AML-193 (cell line): ENCODE measurements around the gene ZNF518B.

Experiments used
- DNase-seq, 2 experiments: peaks; one replicate each; lab custom pipeline; 2025; lab: John Stamatoyannopoulos, UW

The ZNF518B gene, protein sequence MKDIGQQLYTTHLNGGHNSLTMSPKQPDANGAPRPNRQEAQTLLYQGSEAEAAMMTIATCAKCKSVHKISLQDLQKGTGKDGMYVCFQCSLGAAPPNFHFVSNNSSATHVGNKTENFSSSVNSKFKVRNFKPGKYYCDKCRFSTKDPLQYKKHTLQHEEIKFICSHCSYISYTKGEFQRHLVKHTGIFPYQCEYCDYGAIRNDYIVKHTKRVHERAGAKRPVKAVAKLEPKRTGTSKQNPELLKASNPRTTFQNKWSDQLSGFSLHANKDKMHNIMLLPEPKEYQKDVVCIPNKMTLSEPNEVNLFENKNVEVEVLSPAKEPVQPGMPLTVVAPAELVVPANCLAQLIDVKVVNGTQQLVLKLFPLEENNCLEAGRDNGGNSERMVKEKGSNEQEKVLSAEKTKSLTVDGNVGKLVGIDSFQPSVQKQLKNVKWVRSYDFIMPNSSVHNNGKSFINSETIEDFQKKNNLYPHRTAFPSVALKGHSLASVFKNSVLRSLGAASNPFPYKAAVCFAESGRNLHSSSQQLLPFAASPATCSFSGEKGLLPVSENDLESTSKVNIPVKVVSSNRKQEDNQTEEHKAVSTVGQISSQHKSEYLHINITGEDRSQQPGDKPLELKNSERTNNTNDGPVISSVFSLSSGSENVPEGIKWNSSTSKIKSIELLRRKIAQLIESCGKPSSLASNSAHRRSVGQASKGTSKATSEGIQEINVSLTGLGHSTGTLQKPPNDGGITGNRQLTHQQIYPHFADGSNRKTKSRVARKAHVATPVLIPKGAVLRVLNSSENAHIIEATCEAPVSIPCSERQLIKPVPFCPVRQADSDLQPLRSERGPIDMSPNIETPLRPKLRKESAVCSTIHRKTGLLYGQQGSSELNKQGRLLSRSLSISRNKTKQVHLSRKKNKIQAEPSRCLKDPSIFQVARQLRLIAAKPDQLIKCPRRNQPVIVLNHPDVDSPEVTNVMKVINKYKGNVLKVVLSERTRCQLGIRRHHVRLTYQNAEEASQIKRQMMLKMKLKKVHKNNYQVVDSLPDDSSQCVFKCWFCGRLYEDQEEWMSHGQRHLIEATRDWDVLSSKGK

DNA sequence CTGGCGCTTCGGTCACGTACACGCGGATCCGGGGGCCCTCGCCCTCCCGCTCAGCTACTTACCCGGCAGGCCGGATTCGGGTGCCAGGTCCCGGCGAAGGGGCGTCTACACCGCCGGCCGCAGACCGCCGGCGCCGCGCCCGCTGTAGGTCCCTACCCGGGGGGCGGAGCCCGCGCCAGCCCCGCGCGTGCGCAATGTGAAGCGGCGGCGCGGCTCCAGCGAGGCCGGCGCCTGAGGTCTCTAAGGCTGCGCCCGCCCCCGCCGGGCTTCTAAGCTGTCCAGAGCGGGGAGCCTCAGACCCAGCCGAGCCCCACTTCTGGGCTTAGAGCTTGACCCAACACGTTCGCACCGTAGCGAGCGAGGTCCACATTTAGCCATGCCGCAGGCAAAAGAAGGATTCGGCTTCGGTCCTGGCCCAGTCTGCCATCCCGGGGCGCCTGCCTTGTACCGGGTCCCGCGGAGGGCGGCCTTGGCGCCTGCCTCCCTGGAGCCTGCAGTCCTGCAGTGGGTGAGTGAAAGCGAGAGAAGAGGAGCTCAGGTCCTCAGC lies at the start of gene ZNF518B:
Gene ZNF518B (minus strand): TSS at position 172 of the 547 bp plus-strand sequence. CDS start 11,098 bp downstream, outside the sequence.
- no peak for DNase-seq

DNA sequence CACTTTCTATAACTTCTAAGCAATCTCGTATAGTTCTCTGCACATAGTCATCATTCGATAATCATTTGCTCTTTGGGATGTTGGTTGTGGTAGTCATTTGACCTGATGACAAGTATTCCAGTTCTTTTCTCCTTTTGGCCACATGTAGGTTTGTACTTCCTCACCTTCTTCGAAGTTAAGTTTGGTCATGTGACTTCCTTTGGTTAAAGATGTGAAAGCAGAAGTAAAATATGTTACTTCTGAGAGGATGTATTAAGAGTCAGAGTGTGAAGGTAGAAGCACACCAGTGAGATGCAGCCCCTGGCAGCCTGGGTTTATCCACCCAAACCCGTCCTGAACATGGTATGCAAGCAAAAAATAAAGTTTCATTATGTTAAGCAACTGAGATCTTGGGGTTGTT lies 48.9 kb upstream of the ZNF518B start:
- DNase-seq: peak; percentile 7 to 23

DNA sequence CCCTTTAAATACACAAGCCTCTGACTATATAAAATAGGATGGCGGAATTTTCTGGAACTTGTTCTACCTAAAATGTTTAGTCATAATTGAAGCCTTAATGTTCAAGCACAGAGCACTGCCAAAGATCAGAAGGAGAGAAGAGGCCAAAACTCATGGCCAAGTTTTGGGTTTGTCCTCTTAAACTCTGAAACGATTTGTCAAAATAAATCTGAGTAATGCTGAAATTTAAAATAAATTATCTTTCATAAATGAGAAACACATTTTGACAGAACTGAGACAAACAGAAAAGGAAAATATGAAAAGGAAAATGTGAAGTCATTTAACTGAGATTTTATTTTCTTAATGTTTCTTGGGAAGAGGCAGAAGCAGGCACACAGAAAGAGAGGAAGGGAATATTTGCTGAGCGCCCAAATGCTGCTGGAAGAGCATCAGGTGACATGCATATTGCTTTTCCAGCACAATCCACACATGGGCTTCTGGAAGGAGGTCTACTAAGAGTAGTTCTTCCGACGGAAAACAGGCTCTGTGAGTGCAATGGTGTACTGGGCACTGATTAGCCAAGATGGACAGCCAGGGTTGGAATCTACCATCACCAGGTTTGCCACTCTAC lies 47.4 kb upstream of the ZNF518B start:
- no peak for DNase-seq

DNA sequence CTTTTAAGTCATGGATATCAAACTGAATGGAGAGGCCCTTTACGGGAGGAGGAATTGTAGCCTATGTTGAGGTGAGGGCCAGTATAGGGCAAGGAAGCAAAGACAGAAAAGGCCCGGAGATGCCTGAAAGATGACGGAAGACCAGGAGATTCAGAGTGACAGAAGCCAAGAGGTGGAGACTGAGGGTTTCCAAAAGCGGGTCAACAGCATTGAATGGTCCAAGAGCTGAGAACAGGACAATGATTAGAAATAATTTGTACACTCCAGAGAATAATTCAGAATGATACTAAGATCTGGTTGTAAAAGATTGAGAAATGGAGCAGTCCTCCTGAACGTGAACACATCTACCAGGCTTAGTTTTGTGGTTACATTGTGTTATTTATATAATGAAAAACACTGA lies 45.5 kb upstream of the ZNF518B start:
- DNase-seq: no peak

DNA sequence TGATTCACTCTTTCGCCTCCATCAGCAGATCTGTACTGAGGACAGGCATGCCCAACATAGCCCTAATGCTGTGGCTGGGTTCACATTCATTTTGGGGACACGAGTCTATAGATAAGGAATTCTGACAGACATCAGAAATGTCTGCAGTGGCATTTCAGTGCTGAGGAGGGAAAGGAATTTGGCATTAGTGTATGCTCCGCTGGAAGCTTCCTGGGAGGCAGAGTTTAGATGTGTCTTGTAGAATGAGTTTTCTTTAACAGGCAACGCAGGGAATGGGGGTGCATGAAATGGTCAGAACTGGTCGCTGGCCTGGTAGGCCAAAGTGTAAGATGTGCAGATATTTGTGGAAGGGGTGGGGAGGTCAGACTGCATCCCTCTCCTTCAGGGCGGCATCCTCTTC lies 43.5 kb upstream of the ZNF518B start:
- DNase-seq: no peak

DNA sequence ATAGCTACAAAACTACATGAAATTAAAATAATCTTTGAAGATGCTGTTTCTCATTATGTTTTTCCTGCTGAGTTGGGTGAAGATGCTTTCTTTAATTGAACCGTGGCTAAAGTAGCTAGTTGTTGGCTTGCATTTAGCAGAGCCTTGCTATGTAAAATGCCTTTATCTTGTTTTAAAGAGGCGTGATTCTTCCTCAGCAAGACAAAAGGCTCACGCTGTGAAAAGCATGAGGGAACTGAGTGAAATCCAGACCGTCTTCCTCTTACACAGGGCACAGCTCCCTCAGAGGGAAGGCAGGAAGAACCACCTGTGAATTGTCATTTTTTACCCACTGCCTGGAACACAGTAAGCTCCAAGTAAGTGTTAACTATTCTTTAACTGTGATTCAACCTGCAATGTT lies 39.0 kb upstream of the ZNF518B start:
- DNase-seq: no peak

DNA sequence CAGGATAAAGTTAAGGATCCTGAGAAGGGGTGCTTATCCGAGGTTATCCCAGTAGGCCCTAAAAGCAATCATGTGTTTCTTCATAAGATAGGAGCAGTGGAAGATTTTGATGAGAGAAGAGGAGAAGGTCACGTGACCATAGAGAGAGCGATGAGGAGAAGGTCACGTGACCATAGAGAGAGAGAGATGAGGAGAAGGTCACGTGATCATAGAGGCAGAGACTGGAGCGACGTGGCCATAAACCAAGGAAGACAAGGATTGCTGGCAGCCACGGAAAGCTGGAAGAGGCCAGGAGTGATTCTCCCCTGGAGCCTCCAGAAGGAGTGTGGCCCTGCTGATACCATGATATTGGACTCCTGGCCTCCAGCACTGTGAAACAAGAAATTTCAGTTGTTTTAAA lies 38.4 kb upstream of the ZNF518B start:
- no peak for DNase-seq

DNA sequence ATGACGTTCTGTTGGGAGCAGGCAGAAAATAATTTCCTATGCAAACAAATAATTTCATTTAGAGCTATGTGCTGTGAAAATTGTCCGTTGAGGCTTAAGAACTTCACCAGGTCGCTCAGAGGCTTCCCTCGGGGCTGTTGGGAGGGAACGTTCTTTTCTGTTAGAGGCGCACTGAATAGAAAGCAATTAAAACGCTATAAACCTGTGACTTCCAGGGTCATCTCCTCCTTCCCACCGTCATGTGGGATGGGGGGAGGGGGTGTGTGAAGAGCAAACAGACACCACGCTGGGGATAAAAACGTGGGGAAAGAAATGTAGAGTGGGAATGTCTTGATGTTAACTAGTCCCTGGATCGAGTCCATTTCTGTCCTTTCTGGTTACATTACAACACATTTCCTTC lies 35.2 kb upstream of the ZNF518B start:
- DNase-seq: no peak

DNA sequence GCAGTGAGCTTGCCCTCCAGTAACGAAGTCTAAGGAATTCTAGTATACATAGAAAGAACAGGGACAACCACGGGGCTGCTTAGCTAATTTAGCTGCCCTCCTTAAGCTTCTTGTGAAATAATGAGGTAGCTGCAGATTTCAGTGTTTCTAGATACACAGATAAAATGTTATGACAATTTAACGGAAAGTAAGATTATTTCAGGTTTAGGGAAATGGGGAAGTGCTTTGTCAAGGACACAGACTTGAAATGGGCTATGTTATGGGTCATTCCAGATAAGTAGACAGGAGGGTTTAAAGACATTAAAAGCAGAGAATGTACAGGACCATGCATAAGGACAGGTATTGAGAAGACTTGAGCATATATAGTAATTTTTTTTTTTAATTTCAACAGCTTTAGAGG lies 34.2 kb upstream of the ZNF518B start:
- no peak for DNase-seq

DNA sequence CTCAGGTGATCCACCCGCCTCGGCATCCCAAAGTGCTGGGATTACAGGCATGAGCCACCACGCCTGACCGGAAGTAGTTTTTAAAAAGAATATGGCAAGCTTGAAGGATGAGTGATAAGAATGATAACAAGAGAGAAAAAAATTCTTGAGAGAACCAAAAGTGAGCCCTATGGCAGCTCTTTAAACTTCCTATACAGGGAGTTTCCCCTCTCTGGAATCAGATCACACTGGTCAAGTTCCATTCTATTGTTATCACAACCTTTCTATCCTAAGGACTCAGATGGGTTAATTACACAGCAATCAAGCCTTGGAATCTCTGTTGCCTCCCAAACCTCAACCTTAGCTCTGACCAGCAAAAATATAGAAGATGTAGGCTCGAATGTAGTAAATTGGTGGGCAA lies 33.8 kb upstream of the ZNF518B start:
- DNase-seq: no peak

DNA sequence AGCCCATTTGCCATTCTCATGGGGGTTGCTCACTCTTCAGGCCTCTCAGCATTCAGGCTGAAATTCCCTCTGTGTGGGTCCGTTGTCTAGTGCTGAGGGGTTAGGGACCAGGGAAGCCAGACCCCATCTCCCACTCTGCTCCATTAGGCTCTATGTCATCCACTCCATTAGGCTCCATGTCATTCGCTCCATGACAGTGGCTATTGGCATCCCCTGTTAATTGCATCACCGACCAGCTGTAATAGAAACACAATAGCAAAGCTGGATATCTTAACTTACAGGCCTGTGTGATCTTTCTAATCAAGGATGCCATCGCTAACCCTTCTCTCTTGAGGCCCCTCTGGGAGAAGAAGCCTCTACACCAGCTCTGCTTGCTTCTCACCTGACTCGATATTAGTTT lies 25.7 kb upstream of the ZNF518B start:
- DNase-seq: no peak

DNA sequence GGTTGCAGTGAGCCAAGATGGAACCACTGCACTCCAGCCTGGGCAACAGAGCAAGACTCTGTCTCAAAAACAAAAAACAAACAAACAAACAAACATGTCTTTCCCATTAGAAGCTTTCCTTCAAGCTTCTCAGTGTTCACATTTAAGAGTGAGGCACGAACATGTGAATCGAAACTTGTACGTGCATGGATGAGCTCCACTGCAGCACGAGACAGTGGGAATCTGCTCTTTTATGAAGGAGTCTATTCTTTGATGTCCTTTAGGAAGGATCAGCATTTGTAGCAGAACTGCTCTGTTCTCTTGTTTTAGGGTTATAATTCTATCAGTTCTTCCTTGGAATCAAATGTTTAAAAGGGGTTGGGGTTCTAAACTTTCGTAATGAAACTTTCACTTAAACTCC lies 23.4 kb upstream of the ZNF518B start:
- no peak for DNase-seq

DNA sequence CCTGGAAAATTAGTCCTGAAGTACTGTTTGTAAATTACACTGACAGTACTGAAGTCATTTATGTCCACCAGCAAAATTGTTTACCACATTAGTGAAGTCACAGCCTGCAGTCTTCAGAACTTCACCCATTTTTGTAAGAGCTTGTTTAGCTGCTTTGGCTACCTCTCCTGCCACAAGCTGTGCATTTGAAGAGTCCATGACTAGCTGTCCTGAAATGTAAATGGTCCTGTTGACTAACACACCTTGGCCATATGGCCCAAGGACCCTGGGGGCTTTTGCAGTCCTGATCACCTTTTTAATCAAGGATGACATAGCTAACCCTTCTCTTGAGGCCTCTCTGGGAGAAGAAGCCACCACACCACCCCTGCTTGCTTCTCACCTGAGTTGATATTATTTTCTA lies 21.4 kb upstream of the ZNF518B start:
- no peak for DNase-seq

DNA sequence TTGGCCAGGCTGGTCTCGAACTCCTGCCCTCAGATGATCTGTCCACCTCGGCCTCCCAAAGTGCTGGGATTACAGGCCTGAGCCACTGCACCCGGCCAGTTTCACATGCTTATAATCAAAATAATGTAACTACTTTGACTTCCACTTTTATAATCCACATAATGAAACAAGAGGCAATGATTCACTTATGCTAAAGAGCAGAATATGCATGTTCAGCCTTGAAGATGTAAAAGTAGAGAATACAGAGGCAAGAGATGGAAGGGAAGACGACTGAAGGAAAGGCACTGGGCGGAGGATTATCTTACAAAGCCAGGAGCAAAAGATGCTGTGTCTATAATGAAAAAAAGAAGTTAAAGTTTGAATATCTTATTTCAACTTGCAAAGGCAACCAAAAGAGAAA lies 13.3 kb upstream of the ZNF518B start:
- DNase-seq: no peak

DNA sequence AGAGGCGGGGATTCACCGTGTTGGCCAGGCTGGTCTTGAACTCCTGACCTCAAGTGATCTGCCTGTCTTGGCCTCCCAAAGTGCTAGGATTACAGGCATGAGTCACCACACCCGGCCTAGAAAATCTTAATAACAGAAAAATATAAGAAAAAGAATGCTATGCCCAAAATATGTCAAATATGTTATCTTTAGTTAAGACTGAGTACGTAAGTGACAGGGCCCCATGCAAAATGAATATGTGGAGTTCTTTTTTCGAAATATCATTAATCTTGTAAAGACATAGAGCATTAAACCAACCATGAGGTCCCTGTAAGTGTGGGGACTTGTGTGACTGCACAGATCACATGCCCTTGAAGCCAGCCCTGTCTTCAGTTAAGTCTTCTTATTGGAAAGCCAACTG lies 8.9 kb upstream of the ZNF518B start:
- no peak for DNase-seq

DNA sequence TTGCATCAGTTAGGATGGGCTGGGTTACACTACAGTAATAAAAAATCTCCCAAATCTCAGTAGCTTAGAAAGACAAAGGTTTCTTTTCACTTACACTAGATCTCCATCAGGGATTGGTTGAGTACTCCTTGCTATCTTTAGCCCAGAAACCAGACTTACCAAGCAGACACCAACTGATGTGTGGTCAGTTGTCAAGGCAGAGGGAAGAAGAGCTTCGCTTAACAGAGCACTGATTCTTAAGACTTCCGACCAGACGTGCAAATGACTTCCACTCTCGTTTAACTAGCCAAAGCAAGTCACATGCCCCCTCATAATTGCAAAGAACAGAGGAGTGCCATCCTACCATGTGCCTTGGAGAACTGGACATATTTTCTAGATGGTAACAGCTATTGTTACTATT lies 5.7 kb upstream of the ZNF518B start:
- no peak for DNase-seq

DNA sequence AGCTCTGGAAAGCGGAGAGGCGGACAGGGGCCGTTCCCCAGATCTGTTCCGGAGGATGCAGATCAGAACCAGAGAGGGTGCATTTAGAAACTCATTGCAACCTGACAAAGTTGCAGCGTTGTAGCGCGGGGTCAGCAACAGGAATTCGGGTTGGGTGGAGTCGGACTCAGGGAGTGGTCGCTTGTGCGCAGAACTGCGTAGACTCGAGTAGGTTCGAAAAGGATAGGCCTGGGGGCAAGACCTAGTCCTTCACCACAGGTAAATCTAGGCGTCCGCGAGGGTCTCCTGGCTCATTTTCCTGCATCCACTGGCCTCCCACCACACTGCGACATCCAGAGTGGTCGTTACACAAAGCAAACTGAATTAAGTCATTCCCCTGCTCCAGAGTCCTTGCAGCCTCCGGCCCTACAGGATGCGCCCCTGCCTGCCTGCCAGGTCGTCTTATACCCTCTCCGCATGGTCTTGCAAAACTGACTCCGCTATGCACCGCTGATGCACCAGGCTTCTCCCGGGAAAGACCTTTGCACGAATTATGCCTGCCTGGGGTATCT lies 4.7 kb upstream of the ZNF518B start:
- DNase-seq: no peak

DNA sequence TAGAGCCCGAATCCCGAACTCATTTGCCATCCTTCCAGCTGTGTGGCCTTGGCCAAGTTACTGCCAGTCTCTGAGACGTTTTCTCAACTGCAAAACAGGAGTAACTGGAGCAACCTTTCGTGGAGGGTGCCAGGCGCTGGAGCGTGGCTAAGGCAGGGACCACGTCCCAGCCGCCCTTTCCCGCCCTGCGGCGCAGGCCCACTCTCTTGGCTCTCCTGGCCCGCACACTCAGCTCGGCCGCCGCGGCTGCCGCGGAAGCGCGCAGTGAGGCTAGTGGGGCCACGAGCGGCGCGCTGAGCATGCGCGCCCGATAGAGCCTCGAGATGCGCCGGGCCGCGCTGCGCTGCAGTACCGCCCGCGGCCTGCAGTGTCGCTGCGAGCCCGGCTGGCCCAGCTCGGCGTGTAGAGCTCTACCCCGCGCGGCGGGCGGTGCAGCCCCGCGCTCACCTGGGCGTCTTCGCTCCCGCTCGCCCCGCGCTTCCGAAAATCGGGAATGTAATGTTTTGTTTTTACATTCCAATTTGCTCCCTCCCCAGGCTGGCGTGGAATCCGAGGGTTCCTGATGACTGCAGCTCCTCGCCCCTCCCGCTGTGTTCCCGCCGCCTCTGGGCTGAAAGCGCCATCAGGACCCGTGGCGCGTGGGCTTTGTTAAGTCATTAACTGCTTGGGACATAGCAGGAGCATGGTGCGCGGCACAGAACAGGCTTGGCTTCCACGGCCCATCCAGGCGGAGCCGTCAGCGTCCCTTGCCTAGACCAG lies 4.0 kb upstream of the ZNF518B start:
- no peak for DNase-seq

DNA sequence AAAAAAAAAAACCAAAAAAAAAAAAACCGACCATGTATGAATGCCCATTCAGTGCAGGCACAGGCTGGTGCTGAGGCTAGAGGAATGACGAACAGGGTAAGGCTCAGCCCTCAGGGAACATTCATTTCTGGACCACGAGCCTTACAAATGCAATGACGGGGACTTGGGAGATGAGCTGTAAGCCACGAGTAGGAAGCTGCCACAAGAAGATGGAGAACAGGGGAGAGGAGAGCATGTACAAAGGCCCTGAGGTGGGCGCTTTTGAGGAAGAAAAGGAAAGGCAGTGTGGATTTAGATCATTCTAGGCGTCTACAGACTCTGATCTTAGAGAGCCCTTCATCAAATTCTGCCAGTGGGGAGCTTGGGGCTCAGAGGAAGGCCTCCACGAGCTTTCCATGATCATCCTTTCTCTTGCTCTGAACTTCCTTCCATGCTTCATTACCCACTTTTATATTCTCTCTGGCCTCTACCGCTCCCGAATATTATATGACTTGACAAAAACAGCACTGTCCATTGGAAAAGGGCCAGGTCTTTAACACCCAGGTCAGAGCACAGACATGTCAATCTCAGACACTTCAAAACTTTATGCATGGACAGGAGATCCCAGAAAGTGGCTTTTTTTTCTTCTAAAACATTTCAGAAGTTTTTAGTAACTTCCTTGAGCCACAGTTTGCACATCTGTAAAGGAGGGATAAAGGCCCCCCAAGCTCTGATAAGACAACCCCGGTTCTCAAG lies 3.3 kb upstream of the ZNF518B start:
- no peak for DNase-seq

DNA sequence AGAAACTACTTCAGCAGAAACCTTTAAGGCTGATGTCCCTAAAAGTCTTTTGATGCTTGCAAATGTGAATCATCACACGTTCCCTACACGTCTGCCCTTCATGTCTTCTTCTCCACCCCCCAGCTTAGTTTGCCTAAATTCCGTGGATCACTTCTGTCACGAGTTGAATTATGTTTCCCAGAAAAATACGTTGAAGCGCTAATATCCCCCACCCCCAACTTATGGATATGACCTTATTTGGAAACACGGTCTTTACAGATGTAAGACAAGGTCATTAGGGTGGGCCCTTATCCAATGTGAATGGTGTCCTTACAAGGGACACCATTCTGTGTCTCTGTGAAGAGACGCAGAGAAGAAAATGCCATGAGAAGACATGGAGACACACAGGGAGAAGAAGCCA lies 2.1 kb upstream of the ZNF518B start:
- DNase-seq: no peak
